CD4-positive, alpha-beta T cell treated with Interleukin-21 for 1 hour (primary cell): Measurements from ENCODE around the gene GOLGB1.
A peak's percentile ranks its signal among the peaks of the same experiment; 100 is the strongest.
"Not testable (repeated sequence)": the region's sequence is repeated elsewhere in the genome, so short reads cannot be mapped to it uniquely, and the experiment has no call there.

Experiments
- DNase-seq: peaks from one replicate; pipeline ENCODE4 v3.0.0-alpha.2; 2020

Gene GOLGB1

GRCh38 chr3:121749276-121750086, at the start of gene GOLGB1:
Gene GOLGB1 (minus strand): TSS chr3:121749741. CDS start chr3:121730971, 18,770 bp downstream.
- DNase-seq = peak; percentile 98

DNA sequence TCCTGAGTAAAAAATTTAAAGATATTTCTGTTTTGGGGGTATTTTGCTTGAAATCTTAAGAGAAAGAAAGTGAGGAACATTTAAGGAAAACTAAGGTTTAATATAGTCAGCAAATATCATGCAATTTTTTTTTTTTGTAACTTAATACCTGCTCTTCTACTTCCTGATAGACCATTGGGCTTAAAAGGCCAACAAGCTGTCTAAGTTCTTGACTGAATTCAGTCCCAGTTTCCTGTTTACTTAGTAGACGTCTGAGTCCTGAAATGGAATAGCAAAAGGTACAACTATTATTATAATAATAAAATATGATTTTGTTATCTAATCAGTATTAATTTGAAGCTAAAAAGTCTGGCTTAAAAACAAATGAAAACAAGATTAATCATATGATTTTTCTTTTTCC, 47.4 kb upstream of the GOLGB1 start:
- DNase-seq = no peak

GRCh38 chr3:121794264-121794983, 44.9 kb upstream of the GOLGB1 start:
- DNase-seq = no peak

GRCh38 chr3:121793078-121793477, 43.5 kb upstream of the GOLGB1 start:
- DNase-seq = no peak

GRCh38 chr3:121786485-121786884, 36.9 kb upstream of the GOLGB1 start:
- DNase-seq = no peak

- DNase-seq = not testable (repeated sequence)
Measured at GRCh38 chr3:121782784-121783183, 33.2 kb upstream of the GOLGB1 start.

DNA sequence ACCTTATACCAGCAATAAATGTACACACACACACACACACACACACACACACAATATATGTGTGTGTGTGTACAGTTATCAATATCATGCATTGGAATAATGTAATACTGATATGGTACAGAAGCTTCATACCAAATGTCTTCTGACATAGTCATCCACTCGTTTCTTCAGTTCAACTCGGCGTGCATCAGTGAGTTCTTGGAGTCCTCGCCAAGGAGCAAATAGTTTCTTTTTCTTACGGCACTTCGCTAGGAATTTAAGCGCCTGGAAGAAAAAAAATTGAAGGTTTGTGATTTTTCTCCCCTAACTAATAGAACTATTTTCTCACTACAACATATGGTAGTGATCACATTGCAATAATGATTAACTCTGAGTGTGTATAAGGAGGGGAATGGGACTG, 32.1 kb upstream of the GOLGB1 start:
- no peak for DNase-seq

DNA sequence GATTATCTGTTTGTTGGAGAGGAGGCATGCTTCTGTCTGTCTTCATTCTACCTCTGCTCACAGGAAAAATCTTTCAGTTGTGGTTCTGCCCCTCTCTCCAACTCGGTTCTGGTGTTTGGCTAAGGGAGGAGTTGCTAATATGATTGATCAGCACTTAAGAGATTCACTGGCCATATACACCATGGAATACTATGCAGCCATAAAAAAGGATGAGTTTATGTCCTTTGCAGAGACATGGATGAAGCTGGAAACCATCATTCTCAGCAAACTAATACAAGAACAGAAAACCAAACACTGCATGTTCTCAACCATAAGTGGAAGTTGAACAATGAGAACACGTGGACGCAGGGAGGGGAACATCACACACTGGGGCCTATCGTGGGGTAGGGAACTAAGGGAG, 25.6 kb upstream of the GOLGB1 start:
- DNase-seq = not testable (repeated sequence)

DNA sequence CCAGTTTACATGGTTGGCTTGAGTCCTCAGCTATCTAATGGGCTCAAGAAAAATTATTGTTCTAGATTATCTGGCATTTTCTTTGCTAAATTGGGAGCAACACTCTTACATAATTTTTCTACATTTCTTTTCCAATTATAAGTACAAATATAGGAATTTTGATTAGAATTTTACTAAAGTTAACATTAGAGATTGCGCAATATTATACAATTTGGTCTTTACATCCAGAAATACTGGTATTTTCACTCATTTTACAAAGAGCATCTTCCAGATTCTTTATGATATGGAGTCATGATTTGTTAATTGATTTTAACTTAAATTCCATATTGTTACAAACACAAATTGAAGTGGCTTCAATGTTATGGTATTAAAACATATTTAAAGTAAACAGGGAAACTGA, 19.7 kb upstream of the GOLGB1 start:
- DNase-seq = no peak

DNA sequence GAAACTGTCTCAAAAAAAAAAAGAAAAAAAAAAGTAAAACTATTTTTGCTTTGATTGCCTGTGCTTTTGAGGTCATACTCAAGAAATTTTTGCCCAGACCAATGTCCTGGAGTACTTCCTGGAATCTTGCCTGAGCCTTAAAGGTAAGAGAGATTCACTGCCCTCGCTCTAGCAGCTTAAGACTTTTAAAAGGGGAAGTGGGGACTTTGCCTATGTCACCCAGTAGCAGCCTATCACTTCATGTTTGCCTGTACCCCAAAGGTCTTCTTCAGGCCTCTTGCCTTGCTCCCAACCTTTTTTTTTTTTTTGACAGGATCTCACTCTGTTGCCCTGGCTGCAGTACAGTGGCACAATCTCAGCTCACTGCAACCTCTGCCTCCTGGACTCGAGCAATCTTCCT, 18.9 kb upstream of the GOLGB1 start:
- no peak for DNase-seq

DNA sequence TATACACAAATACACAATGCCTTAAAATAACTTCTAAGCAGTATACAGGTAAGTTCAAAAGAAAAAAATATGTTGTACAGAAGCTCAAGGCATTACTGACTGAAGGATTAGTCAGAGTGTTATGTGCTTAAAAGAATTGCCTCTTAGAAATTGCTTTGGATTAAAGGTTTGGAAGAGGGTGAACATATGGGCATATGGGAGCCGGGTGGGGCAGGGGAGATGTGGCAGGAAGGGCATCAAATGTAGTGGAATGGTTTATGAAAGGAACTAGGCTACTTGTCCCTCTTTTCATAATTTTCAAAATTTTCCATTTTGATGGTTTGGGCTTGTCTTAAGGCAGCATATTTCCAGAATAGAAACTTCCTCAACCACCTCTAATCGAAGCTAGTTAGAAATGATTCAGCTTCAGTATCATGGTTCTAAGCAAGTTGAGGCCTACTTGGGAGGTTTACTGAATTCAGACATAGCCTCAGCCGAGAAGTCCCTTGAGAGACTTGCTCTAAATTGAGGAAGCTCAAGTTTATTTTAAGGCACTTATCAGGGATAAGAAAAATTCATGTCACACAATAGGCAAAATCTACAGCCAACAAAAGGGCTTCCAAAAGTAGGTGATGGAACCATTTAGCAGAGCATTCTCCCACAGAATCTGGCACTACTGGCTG, 10.1 kb upstream of the GOLGB1 start:
- DNase-seq = no peak

- DNase-seq = no peak
Measured at GRCh38 chr3:121758727-121759450, 9.3 kb upstream of the GOLGB1 start.

GRCh38 chr3:121757812-121758545, 8.4 kb upstream of the GOLGB1 start:
- DNase-seq = no peak

DNA sequence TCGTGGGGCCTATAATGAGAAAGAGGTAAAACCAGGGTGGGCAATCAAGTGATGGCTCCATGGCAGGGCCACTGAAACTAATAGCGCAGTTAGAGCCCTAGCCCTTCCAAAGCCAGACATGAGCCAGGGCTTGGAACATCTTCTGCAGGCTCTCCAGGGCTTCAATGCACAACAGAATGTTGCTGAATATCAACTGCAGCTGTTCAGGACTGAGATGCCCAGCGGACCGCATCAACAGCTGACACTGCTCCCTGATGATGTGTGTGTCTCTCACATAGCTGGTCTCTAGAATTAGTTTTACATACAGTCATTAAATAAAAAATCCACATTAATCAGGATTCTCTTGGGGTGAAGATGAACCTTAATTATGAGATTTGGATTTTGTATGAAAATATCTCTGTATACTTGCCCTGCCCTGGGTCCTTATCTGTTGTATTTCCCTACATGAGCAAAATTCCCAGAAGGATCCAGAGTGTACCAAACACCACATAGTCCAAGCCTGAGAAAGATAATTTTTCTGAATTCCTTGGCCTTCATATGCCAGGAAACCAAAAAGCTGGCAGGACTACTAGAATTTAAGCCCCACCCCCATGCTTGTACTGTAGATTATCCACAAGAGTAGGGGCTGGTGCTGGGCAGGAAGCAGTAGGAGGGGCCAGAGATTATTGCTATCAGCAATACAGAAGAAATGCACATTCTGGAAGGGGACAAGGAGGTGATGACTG, 7.7 kb upstream of the GOLGB1 start:
- no peak for DNase-seq

DNA sequence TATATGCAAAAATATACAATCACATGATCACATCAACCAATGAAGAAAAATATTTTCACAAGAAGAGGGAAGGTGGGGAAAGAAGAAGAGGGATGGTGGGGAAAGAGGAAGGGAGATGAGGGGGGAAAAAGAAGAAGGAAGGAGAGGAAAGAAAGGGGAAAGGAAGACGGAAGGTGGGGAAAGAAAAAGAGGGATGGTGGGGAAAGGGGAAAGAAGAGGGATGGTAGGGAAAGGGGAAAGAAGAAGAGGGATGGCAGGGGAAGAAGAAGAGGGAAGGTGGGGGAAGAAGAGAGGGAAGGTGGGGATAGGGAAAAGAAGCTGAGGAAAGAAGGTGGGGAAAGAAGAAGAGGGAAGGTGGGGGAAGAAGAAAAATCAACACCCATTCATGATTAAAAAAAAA, 3.2 kb upstream of the GOLGB1 start:
- DNase-seq = no peak

DNA sequence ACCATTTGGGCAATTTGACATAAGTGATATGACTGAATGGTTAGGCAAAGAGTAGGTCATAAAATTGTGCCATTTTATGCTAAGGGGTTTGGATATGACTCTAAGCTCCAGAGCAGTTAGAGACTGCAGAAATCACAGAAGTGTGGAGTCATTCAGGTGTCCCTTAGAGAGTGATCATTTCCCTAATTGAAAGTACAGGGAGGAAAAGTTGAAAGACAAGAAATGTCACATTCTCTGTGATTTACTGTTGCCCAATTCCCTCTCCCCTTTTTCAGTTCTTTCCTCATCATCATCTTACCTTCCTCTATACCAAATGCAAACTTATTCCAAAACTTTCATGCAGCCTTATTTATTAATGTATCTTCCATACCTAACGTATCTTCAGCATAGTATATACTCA, 2.7 kb upstream of the GOLGB1 start:
- no peak for DNase-seq

- DNase-seq = no peak
Measured at GRCh38 chr3:121750087-121750415, 510 bp upstream of the GOLGB1 start.

- DNase-seq = peak; percentile 21
Measured at GRCh38 chr3:121748680-121749275, 763 bp downstream of the GOLGB1 start.

DNA sequence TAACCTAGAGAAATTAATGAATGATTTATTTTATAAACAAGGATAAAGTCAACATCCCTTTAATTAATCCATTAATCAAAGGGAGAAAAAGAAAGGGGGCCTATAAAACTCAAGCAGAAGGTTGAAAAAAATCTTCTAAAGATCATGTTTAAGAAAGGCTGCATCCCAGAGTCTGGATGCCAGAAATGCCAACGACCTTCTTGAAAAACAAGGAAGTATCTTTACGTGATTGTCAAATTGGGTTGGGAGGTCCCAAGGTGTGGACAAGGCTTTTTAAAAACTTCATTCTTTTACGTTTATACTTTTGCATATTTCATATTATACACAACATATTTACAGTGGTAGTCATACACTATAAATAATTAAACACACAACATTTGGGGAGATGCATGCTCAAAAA, 1.6 kb downstream of the GOLGB1 start:
- DNase-seq = no peak

GRCh38 chr3:121743106-121743505, 6.4 kb downstream of the GOLGB1 start:
- not testable (repeated sequence) for DNase-seq

DNA sequence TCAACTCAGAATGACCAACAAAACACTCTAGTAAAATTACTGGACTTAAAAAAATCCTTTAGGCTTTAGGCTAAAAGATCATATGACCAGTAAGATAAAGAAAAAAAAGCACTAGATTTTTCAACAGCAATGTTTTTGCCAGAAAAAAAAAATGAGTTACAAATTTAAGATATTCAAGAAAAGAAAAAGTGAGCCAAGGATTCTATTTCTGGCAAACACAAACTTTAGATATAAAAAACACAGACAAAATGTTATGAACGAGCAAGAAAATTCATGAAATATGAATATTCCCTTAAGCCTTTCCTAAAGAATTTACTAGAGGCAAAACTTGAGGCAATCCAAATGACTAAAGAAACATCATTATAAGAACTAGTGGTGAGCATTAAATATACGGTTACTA, 8.6 kb downstream of the GOLGB1 start:
- no peak for DNase-seq
